Sigmoid colon (tissue), 4 donors: ENCODE results near the gene ATXN7.

Experiments
- EP300 ChIP-seq, 4 donors: sonication (generic); formaldehyde crosslinking; IDR thresholded peaks; one replicate each; pipeline ENCODE4 v1.6.1; 2017; ENCODE audit warnings: antibody characterized with exemption in 4 of 4
- POLR2A ChIP-seq, 2 donors: fragments of 450-650 bp; IDR thresholded peaks; one replicate each; pipeline ENCODE4 v1.6.1; 2016; ENCODE audit warnings: antibody characterized with exemption in 2 of 2, mild to moderate bottlenecking in 2 of 2, moderate library complexity in 2 of 2
- POLR2AphosphoS5 ChIP-seq, 4 donors: sonication (generic); formaldehyde crosslinking; IDR thresholded peaks; one replicate each; pipeline ENCODE4 v1.6.1; 2017; ENCODE audit warnings: antibody characterized with exemption in 4 of 4
- TF ChIP-seq, protein P1 (sequence below), 4 experiments: fragments of 450-650 bp in 3 of 4; fragments of 200-600 bp in 1 of 4; IDR thresholded peaks; one replicate each; pipeline ENCODE4 v1.5.1; 2016 to 2019; ENCODE audit warnings: antibody characterized with exemption in 4 of 4, mild to moderate bottlenecking in 3 of 4, moderate library complexity in 2 of 4

DNA sequence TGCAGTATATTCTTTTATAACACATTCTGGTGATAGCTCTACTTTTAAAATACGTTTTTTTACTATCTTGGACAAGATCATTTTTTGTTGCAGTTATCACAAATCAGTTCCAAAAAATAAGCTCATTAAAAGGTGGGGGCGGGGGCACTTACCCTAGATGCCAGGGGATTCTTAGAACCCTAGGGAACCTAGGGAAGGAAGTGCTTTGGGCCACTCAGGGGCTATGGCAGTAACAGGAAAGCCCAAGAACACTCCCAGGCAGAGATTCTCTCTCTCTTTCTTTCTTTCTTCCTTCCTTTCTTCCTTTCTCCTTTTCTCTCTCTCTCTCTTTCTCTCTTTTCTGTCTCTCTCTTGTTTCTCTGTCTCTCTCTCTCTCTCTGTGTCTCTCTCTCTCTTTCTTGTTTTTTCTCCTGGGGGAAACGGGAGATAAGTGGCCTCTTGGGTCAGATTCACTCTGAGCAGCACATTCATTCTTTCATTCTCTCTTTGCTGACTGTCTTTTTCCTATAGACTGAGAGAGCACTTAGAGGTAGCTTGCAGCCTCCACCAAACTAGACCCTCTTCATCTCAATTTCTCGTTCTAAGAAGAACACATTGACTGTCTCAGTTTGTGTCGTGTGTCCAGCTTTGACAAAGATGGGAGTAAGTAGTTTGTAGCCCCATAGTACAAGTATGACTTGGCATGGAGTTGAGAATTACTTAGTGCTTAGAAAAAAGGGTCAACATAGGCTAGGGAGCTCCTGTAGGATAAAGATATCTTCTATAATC is 31.9 kb downstream of the ATXN7 start:
- TF ChIP-seq, protein P1, sequence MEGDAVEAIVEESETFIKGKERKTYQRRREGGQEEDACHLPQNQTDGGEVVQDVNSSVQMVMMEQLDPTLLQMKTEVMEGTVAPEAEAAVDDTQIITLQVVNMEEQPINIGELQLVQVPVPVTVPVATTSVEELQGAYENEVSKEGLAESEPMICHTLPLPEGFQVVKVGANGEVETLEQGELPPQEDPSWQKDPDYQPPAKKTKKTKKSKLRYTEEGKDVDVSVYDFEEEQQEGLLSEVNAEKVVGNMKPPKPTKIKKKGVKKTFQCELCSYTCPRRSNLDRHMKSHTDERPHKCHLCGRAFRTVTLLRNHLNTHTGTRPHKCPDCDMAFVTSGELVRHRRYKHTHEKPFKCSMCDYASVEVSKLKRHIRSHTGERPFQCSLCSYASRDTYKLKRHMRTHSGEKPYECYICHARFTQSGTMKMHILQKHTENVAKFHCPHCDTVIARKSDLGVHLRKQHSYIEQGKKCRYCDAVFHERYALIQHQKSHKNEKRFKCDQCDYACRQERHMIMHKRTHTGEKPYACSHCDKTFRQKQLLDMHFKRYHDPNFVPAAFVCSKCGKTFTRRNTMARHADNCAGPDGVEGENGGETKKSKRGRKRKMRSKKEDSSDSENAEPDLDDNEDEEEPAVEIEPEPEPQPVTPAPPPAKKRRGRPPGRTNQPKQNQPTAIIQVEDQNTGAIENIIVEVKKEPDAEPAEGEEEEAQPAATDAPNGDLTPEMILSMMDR (IDR thresholded peaks at IDR 0.05) = no peak
- no peak for TF ChIP-seq POLR2A (IDR thresholded peaks at IDR 0.05)
- TF ChIP-seq POLR2AphosphoS5 (IDR thresholded peaks at IDR 0.05) = no peak
- TF ChIP-seq EP300 (IDR thresholded peaks at IDR 0.05) = no peak
